Cardiac muscle cell (in vitro differentiated cells and primary cell): ENCODE measurements around the gene FRMD1. TPM values are rescaled to one million over a fixed set of nuclear protein-coding genes. Genes with fewer than 3 reads are reported as not detected.

Experiments
- DNase-seq, 2 donors: peaks; one replicate each; pipeline versions ENCODE4 v3.0.0 to v3.0.0-alpha.2; 2010 to 2017; ENCODE audit warnings: low read depth in 1 of 2, low spot score in 1 of 2
- H3K27ac ChIP-seq: fragments of 200-600 bp; sonication (generic); 2 replicates; pipeline ENCODE4 v1.5.1; 2016
- H3K27me3 ChIP-seq: fragments of 200-600 bp; sonication (generic); 2 replicates; pipeline ENCODE4 v1.6.0; 2016; ENCODE audit warnings: control low read depth
- H3K36me3 ChIP-seq: fragments of 200-600 bp; sonication (generic); 2 replicates; pipeline ENCODE4 v1.5.1; 2016; ENCODE audit warnings: control low read depth
- H3K4me1 ChIP-seq: fragments of 200-600 bp; sonication (generic); 2 replicates; pipeline ENCODE4 v1.8.1; 2017; ENCODE audit warnings: low read depth, mild to moderate bottlenecking, mixed run types
- H3K4me3 ChIP-seq: fragments of 200-600 bp; sonication (generic); 2 replicates; pipeline ENCODE4 v1.5.1; 2016; ENCODE audit warnings: mild to moderate bottlenecking
- H3K9me3 ChIP-seq: fragments of 200-600 bp; sonication (generic); 2 replicates; pipeline ENCODE4 v1.5.1; 2017; ENCODE audit warnings: low read depth, mild to moderate bottlenecking, control low read depth
- polyA plus RNA-seq: library from polyadenylated mRNA; unstranded; fragments of >200 nt; fragmentation: Nextera tagmentation; extraction: Ambion mirVana; gene quantifications from 2 replicates; pipeline ENCODE4 v1.2.1, GENCODE V29; 2016
- total RNA-seq: library from RNA; depleted of rRNA; stranded (reverse); fragments of >200 nt; gene quantifications from 2 replicates; pipeline ENCODE4 v1.2.3, GENCODE V29; 2016
- TF ChIP-seq, protein P1 (sequence below): IDR thresholded peaks from 2 replicates; pipeline ENCODE4 v1.5.1; 2012; ENCODE audit warnings: low read depth, mild to moderate bottlenecking, low read length

FRMD1 gene
- 0.09 TPM in 1 of 2 replicates, not detected in the other for total RNA-seq
- not detected in 2 replicates for polyA plus RNA-seq

DNA sequence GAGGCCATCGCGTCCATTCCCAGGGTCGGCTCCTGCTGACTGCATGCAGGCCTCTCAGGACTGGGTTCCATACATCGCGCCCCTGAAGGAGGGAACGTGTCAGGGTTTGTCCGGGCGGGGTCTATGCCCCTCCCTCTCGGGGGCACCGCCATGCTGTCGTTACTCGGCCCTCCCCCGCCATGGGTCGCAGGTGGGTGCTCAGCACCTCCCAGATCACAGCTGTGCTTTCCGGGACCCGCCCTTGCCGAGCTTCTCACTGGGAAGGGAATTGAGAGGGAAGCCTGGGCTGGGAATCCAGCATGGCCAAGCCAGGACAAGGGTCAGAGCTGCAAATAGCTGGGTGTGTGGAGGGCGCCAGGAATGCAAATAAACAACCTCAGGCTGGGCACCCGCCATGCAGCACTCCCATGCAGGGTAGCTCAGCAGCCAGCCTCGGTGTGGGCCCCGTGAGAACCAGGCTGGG lies at the start of gene FRMD1:
Gene FRMD1 (minus strand): TSS at position 270 of the 463 bp plus-strand sequence. CDS start 118 bp downstream, at position 152.
- H3K27ac ChIP-seq, result no peak within 1 kb of the TSS
- no peaks in the 10 kb centered on the region for H3K9me3 ChIP-seq
- TF ChIP-seq, protein P1, sequence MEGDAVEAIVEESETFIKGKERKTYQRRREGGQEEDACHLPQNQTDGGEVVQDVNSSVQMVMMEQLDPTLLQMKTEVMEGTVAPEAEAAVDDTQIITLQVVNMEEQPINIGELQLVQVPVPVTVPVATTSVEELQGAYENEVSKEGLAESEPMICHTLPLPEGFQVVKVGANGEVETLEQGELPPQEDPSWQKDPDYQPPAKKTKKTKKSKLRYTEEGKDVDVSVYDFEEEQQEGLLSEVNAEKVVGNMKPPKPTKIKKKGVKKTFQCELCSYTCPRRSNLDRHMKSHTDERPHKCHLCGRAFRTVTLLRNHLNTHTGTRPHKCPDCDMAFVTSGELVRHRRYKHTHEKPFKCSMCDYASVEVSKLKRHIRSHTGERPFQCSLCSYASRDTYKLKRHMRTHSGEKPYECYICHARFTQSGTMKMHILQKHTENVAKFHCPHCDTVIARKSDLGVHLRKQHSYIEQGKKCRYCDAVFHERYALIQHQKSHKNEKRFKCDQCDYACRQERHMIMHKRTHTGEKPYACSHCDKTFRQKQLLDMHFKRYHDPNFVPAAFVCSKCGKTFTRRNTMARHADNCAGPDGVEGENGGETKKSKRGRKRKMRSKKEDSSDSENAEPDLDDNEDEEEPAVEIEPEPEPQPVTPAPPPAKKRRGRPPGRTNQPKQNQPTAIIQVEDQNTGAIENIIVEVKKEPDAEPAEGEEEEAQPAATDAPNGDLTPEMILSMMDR, result no peak
- no peak for DNase-seq
- H3K36me3 ChIP-seq, result no peaks in the 10 kb centered on the region
- no peaks in the 10 kb centered on the region for H3K4me1 ChIP-seq
- no peak within 1 kb of the TSS for H3K4me3 ChIP-seq
- H3K27me3 ChIP-seq, result no peaks in the 10 kb centered on the region

- Histone ChIP-seq H3K27me3 (no peaks in the 10 kb centered on the region), H3K4me3 (no peak overlapping the region), H3K4me1 (no peaks in the 10 kb centered on the region), H3K27ac (no peak overlapping the region), H3K36me3 (no peaks in the 10 kb centered on the region), H3K9me3 (no peaks in the 10 kb centered on the region)
- no peak for DNase-seq
- TF ChIP-seq, protein P1, result no peak
Observed at GRCh38 chr6:168128006-168128630, 49.1 kb upstream of the FRMD1 start.

DNA sequence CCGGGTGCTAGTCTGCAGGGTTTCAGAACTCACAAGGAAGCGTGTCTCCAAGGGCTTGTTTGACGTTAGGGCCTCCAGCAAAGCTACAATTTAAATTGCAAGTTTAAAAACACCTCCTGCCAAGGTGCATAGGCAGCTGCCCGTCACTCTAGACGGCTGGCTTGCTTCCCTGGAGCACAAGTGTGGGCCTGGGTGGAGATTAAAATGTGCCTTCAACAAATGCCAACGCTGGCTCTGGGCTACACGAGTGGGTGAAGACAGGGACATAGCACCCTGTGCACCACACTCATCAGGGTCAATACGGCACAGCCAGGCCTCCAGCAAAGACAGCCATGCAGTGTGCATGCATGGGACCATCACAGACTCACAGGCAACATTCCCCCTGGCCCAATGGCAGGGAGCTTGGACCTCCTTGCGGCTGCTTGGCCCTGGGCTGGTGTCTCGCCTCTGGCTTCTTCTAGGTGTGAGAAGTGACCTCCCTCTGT lies 48.4 kb upstream of the FRMD1 start:
- TF ChIP-seq, protein P1, result no peak
- H3K36me3 ChIP-seq, result no peaks in the 10 kb centered on the region
- no peaks in the 10 kb centered on the region for H3K27me3 ChIP-seq

DNA sequence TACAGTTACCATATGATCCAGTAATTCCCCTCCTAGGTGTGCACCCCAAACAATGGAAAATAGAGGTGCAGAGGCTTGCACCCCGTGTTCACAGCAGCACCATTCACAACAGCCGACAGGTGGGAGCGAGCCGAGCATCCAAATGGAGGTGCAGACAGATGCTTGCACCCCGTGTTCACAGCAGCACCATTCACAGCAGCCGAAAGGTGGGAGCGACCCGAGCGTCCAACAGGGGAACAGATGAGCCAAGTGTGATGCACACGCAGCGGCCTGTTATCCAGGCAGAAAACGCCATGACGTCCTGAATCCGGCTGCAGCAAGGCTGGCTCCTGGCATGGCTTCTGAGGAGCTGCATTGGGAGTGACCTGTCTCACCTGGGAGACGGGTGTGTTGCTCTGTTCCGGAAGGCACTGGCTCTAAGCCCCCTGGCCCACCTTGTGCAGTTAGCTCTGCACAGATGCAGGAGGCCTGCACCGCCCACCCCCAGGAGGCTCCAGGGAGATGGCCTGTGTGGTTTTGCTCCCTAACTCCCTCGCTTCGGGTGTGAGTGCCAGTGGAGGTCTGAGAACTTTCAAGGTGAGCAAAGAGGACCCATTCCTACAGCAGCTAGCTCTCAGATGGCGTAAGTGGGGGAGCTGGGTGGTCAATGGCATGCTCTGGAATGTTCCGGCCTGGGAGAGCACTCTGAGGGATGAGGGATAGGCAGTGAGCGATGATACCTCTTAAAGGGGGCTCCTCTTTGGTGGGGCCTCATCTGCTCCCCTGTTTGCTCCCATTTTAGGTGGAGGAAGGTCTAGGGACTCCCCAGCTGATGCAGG lies 47.8 kb upstream of the FRMD1 start:
- TF ChIP-seq, protein P1, result no peak
- H3K27me3 ChIP-seq, result no peaks in the 10 kb centered on the region
- no peaks in the 10 kb centered on the region for H3K4me1 ChIP-seq
- H3K9me3 ChIP-seq, result no peaks in the 10 kb centered on the region
- no peaks in the 10 kb centered on the region for H3K36me3 ChIP-seq
- H3K4me3 ChIP-seq, result no peak overlapping the region
- DNase-seq, result no peak
- H3K27ac ChIP-seq, result no peak overlapping the region

More for the DNA sequence above, 48.4 kb upstream of the FRMD1 start:
- H3K27ac ChIP-seq, result no peak overlapping the region
- no peak for DNase-seq
- no peaks in the 10 kb centered on the region for H3K4me1 ChIP-seq
- no peak overlapping the region for H3K4me3 ChIP-seq
- H3K9me3 ChIP-seq, result no peaks in the 10 kb centered on the region

- TF ChIP-seq, protein P1, result no peak
- no peak for DNase-seq
Observed at GRCh38 chr6:168125429-168126001, 46.5 kb upstream of the FRMD1 start.

More at GRCh38 chr6:168125429-168126001, 46.5 kb upstream of the FRMD1 start:
- no peaks in the 10 kb centered on the region for H3K27me3 ChIP-seq
- H3K9me3 ChIP-seq, result no peaks in the 10 kb centered on the region
- no peaks in the 10 kb centered on the region for H3K36me3 ChIP-seq
- H3K27ac ChIP-seq, result no peak overlapping the region
- no peak overlapping the region for H3K4me3 ChIP-seq
- H3K4me1 ChIP-seq, result no peaks in the 10 kb centered on the region
